Ishikawa (cell line): ENCODE results near the gene CCSAP.

Experiments
- EP300 ChIP-seq: IDR thresholded peaks from 2 replicates; pipeline ENCODE4 v1.6.1; 2012; ENCODE audit warnings: borderline replicate concordance
- FOXM1 ChIP-seq: IDR thresholded peaks from 2 replicates; pipeline ENCODE4 v1.6.1; 2012; ENCODE audit warnings: low read depth, borderline replicate concordance
- MAX ChIP-seq: IDR thresholded peaks from 2 replicates; pipeline ENCODE4 v1.6.1; 2012
- RAD21 ChIP-seq: IDR thresholded peaks from 2 replicates; pipeline ENCODE4 v1.6.1; 2012; ENCODE audit warnings: low read depth
- TAF1 ChIP-seq: IDR thresholded peaks from 2 replicates; pipeline ENCODE4 v1.6.1; 2012; ENCODE audit warnings: low read depth, mild to moderate bottlenecking

DNA sequence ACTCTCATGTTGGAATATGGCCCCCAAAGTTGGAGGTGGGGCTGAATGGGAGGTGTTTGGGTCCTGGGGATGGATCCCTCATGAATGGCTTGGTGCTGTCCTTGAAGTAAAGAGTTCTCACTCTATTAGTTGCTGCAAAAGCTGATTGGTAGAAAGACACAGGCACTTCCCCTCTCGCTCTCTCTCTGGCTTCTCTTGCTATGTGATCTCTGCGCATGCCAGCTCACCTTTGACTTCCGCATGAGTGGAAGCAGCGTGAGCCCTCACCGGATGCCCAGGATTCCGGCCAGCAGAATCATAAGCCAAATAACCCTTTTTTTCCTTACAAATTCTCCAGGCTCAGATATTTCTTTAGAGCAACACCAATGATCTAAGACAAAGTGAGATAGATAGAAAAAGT lies 20.9 kb upstream of the CCSAP start:
- no peak for TF ChIP-seq TAF1
- no peak for TF ChIP-seq EP300
- no peak for TF ChIP-seq RAD21
- TF ChIP-seq MAX: no peak
- no peak for TF ChIP-seq FOXM1
